HG03565 (cell line): ENCODE data around the gene KCMF1.
A peak's percentile ranks its signal among the peaks of the same experiment; 100 is the strongest.
"Not testable (repeated sequence)": the region's sequence is repeated elsewhere in the genome, so short reads cannot be mapped to it uniquely, and the experiment has no call there.

Experiments used
- ATAC-seq: cut with Tn5 transposase; IDR thresholded peaks from one replicate; pipeline ENCODE4 v1.9.1; 2021; ENCODE audit warnings: mild to moderate bottlenecking, moderate library complexity; ENCODE audit not compliant: unreplicated experiment

Gene KCMF1

DNA sequence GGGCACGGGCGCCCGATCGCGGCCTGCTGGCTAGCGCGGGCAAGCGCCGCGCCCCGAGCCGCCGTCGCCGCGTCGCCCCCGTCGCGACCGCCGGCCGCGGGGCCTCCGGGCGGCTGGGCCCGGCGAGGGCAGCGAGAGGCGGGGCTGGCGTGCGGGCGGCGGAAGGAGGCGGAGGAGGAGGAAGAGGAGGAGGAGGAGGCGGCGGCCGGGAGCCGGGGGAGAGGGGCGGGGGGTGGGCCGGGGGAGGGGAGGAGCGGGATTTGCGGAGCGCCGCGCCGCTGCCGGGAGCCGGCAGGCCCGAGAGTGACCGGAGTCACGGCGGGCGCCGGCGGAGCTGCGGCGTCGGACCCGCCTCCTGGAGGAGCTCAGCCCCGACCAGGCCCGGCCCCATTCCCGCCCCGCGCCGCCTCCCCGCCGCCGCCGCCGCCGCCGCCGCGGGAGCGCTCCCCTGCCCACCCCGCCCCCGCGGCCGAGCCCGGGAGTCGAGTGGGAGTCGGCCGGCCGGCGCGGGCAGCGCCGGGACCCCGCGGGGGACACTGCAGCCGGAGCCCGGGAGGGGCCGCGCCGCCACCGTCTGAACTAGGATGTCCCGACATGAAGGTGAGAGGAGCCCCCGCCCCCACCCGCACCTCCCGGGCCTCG lies at the start of gene KCMF1:
TSS of gene KCMF1 (plus strand) at position 294 of the 642 bp plus-strand sequence. CDS start at position 585, 291 bp downstream.
- peak; percentile 23 for ATAC-seq

DNA sequence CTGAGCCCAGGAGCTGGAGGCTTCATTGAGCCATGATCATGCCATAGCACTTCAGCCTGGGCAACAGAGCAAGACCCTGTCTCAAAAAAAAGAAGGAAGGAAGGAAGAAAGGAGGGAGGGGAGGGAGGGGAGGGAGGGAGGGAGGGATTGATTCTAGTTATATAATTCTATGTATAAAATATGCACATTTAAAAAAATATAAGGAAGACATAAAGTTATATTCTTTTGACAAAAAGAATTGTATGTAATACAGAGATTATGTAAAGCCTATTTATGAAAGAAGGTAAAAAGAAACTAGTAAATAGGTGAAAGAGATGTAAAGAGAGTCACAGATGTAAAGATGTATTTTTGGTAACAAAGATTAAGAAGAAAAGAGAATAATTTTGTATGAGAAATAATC lies 48.0 kb upstream of the KCMF1 start:
- no peak for ATAC-seq

- ATAC-seq = peak; percentile 37
Measured at GRCh38 chr2:84924173-84925106, 46.5 kb upstream of the KCMF1 start.

GRCh38 chr2:84925336-84925723 lies 45.6 kb upstream of the KCMF1 start:
- no peak for ATAC-seq

DNA sequence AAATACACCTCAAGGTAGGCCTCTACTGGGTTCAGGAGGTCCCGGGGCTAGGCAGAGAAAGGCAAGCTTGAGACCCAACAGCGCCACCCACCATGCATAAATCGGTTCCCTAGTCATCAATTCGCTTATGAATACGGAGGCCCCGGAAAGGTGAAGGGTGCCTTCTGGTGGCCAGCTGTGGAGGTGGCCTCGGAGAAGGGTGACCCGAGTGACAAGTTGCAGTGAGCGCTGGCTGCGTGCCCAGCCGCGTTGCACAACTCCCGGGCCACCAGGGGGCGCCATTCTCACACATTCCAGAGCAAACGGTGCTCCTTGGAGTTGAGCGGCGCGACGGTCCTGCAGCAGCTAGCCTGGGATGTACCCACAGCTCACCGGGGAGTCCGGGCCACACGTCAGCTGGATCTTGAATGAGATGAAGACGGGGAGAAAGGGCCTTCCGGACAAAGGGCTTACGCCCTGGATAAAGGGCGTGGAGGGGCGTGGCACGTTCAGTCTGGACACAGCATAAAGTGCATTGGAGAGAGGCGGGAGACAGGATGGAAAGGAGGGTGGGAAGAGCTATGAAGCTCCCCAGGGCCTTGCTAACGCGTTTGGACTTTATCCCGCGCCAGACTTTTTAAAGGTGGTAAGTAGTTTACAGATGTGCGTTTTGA lies 45.1 kb upstream of the KCMF1 start:
- ATAC-seq = peak; percentile 76

DNA sequence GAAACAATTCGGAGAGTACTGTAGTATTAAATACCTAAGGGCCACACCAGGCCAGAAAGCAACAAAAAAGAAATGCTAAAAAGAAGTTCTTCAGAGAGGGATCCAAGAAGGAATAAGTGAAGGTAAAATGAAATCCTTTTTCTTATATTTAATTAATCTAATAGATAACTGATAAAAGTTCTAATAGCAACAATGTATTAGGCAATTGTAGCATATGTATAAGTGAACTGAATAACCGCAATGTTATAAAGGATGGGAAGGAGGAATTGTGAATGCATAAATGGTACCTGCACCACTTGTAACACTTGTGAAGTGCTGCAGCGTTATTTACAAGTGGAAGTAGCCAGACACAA lies 43.7 kb upstream of the KCMF1 start:
- ATAC-seq = no peak

DNA sequence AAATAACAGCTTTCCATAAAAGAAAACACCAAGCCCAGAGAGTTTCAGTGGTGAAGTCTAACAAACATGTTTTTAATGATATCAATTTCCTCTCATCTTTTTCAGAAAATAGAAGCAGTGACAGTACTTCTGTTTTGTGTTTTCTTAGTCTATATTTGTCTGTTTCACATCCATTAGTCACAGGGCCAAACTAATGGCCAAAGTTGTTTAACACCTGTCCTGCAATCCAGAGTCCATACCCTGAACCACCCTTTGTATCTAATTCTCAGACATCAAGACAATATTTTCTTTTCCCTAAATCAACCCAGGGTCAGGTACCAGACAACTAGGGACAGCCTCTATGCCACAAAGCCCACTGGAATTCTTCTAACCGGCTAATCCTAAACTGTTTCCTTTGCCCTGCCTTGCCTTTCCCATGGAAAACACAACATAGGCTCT lies 39.6 kb upstream of the KCMF1 start:
- ATAC-seq = peak; percentile 51

- peak; percentile 36 for ATAC-seq
Measured at GRCh38 chr2:84938194-84938879, 32.6 kb upstream of the KCMF1 start.

GRCh38 chr2:84939426-84940087 lies 31.4 kb upstream of the KCMF1 start:
- ATAC-seq = peak; percentile 70

GRCh38 chr2:84940088-84940470 lies 30.9 kb upstream of the KCMF1 start:
- ATAC-seq = peak; percentile 2

GRCh38 chr2:84940831-84941412 lies 30.0 kb upstream of the KCMF1 start:
- no peak for ATAC-seq

DNA sequence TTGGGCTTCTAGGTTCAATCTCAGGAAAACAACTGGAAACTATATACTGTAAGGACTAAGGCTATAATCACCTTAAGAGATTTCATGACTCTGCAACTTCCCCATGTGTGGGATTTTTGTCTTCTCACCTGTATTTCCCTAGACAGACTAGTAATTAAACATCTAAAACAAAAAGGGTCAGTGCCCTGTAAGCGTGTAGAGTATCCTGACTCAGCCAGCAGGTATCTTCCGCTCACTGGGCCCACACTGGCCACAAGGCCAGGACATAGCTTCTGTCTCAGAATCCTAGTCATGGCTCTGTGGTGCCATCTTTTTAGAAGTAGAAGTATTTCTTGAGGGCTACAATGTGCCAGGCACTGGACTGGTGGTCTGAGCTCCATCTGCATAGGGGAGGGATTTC lies 28.8 kb upstream of the KCMF1 start:
- no peak for ATAC-seq

DNA sequence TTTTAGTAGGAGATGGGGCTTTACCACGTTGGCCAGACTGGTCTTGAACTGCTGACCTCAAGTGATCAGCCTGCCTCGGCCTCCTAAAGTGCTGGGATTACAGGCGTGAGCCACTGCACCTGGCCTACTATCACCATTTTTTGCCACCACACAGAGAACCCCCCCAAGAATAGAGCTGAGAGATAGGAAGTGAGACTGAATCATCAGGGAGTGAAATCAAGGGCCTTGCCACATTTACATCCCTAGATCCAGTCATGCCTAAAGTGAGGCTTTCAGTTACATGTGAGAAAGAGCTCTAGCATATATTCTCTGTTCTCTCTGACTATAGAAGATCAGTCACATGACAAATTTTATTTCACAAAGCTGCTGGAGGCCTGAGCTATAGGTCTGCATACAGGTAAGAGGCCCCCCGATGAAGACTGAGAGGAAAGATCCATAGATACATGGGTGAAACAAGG lies 28.0 kb upstream of the KCMF1 start:
- peak; percentile 32 for ATAC-seq

- ATAC-seq = no peak
Measured at GRCh38 chr2:84944295-84944909, 26.6 kb upstream of the KCMF1 start.

GRCh38 chr2:84945838-84946203 lies 25.1 kb upstream of the KCMF1 start:
- ATAC-seq = not testable (repeated sequence)

DNA sequence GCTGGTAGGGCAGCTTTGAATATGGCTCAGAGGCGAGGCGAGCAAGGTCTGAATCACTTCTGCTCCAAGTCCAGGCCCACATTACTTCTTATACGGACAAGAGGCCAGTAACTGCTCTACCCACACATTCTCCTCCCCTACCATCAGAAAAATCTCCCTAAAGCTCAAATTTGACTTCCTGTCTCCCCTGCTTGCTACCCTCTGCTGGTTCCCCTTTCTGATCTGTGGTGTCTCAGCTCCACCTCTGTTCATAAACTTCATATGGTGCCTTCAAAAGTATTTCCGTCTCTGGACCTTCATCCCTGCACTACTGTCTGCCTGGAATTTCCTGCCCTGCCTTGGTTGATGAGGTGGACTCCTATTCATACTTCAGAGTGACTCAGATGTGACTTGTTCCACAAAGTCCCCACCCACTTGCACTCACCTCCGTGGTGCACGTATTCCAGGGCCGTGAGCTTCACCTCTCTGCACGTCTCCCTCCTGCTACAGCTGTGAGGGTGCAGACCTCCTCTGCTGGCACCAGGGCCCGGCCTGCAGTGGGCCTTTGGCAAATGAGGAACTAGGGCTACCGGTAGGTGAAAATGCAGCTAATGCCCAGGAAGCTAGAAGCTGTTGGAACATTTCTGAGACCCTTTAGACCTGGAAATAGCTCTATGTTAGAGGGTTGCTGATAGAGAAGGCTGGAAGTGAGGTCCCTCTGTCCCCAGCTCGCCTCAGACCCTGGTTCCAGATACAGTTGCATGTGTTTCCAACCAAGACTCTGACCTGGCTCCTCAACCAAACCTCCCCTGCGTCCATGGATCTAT lies 24.6 kb upstream of the KCMF1 start:
- peak; percentile 61 for ATAC-seq

GRCh38 chr2:84947010-84947593 lies 23.9 kb upstream of the KCMF1 start:
- no peak for ATAC-seq

DNA sequence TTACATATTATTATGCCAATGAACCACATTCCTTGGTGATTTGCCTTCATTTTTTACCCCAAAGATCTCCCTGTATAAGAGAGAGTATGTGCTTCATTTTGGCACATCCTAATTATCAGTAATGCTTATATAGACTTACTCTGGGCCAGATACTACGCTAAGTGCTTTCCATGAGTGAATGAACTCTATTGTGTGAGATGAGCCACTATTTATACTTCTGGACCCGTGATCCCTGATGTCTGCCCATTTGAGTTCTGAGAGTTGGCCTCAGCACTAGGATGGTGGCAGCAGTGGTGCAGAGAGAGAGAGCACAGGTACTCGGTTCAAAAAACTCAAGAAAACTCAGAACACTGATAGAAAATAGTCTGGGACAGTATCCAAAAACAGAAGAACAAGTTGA lies 17.4 kb upstream of the KCMF1 start:
- no peak for ATAC-seq

GRCh38 chr2:84954329-84954728 lies 16.6 kb upstream of the KCMF1 start:
- ATAC-seq = no peak
